Liver (tissue), 9 donors: Measurements from ENCODE around the gene RTP1. TPM values are rescaled to one million over a fixed set of nuclear protein-coding genes. Genes with fewer than 3 reads are reported as not detected.

ENCODE experiments used
- DNase-seq: peaks from one replicate; pipeline ENCODE4 v3.0.0-alpha.2; 2017; ENCODE audit warnings: low spot score
- H3K27ac ChIP-seq, 2 donors: one replicate each; pipeline ENCODE4 v1.7.0; 2013; ENCODE audit warnings: inconsistent platforms in 2 of 2, low read length in 2 of 2, control low read depth in 1 of 2, low read depth in 1 of 2, mild to moderate bottlenecking in 1 of 2
- H3K27me3 ChIP-seq, 4 donors: one replicate each; pipeline versions ENCODE4 v1.6.1 to v1.7.0; 2013; ENCODE audit warnings: low read length in 3 of 4, inconsistent platforms in 1 of 4, mild to moderate bottlenecking in 1 of 4, moderate library complexity in 1 of 4; ENCODE audit not compliant: control insufficient read depth in 4 of 4, insufficient read depth in 4 of 4
- H3K36me3 ChIP-seq, 4 donors: one replicate each; pipeline versions ENCODE4 v1.6.1 to v1.7.0; 2013; ENCODE audit warnings: low read length in 3 of 4, mild to moderate bottlenecking in 3 of 4, low read depth in 1 of 4, moderate library complexity in 1 of 4; ENCODE audit not compliant: control insufficient read depth in 4 of 4, insufficient read depth in 3 of 4
- H3K4me1 ChIP-seq, 4 donors: one replicate each; pipeline versions ENCODE4 v1.6.1 to v1.7.0; 2013; ENCODE audit warnings: low read length in 3 of 4, mild to moderate bottlenecking in 3 of 4, moderate library complexity in 1 of 4; ENCODE audit not compliant: control insufficient read depth in 4 of 4, insufficient read depth in 4 of 4
- H3K4me3 ChIP-seq, 3 donors: one replicate each; pipeline versions ENCODE4 v1.6.1 to v1.7.0; 2013; ENCODE audit warnings: low read length in 3 of 3, control low read depth in 1 of 3, low read depth in 1 of 3, mild to moderate bottlenecking in 1 of 3
- H3K9ac ChIP-seq, 2 donors: one replicate each; pipeline ENCODE4 v1.7.0; 2013; ENCODE audit warnings: low read length in 2 of 2, mild to moderate bottlenecking in 2 of 2, moderate library complexity in 2 of 2, control low read depth in 1 of 2, low read depth in 1 of 2
- H3K9me3 ChIP-seq, 4 donors: one replicate each; pipeline versions ENCODE4 v1.6.1 to v1.7.0; 2013; ENCODE audit warnings: low read length in 3 of 4; ENCODE audit not compliant: control insufficient read depth in 4 of 4
- ATF3 ChIP-seq: IDR thresholded peaks from 2 replicates; pipeline ENCODE4 v1.6.1; 2016; ENCODE audit warnings: antibody characterized with exemption
- CTCF ChIP-seq: fragments of 150-350 bp; IDR thresholded peaks from 2 replicates; pipeline ENCODE4 v1.5.1; 2017; ENCODE audit warnings: improper control_type of control experiment, low read depth, low read length; ENCODE audit not compliant: missing input control
- EGR1 ChIP-seq, 2 donors: IDR thresholded peaks; 2 replicates each; pipeline ENCODE4 v1.6.1; 2016 to 2018; ENCODE audit warnings: antibody characterized with exemption in 2 of 2, low read depth in 2 of 2
- FOXA1 ChIP-seq: IDR thresholded peaks from 2 replicates; pipeline ENCODE4 v1.6.1; 2016; ENCODE audit warnings: antibody characterized with exemption
- FOXA2 ChIP-seq: IDR thresholded peaks from 2 replicates; pipeline ENCODE4 v1.6.1; 2016; ENCODE audit warnings: antibody characterized with exemption
- HNF4A ChIP-seq, 2 donors: conservative IDR thresholded peaks; 2 replicates each; pipeline ENCODE4 v1.6.1; 2016; ENCODE audit warnings: antibody characterized with exemption in 2 of 2, mild to moderate bottlenecking in 2 of 2
- HNF4G ChIP-seq: IDR thresholded peaks from 2 replicates; pipeline ENCODE4 v1.6.1; 2016; ENCODE audit warnings: antibody characterized with exemption
- JUND ChIP-seq, 2 donors: IDR thresholded peaks; 2 replicates each; pipeline ENCODE4 v1.6.1; 2016; ENCODE audit warnings: antibody characterized with exemption in 2 of 2
- MAX ChIP-seq: IDR thresholded peaks from 2 replicates; pipeline ENCODE4 v1.6.1; 2016; ENCODE audit warnings: antibody characterized with exemption
- NR2F2 ChIP-seq: IDR thresholded peaks from 2 replicates; pipeline ENCODE4 v1.6.1; 2016; ENCODE audit warnings: antibody characterized with exemption
- RAD21 ChIP-seq, 2 donors: IDR thresholded peaks; 2 replicates each; pipeline ENCODE4 v1.6.1; 2016; ENCODE audit warnings: antibody characterized with exemption in 2 of 2, mild to moderate bottlenecking in 2 of 2
- REST ChIP-seq: IDR thresholded peaks from 2 replicates; pipeline ENCODE4 v1.6.1; 2016; ENCODE audit warnings: antibody characterized with exemption, mild to moderate bottlenecking
- RXRA ChIP-seq, 2 donors: IDR thresholded peaks; 2 replicates each; pipeline ENCODE4 v1.6.1; 2017 to 2018; ENCODE audit warnings: antibody characterized with exemption in 2 of 2, mild to moderate bottlenecking in 1 of 2
- SP1 ChIP-seq: IDR thresholded peaks from 2 replicates; pipeline ENCODE4 v1.6.1; 2018; ENCODE audit warnings: antibody characterized with exemption, mild to moderate bottlenecking
- TAF1 ChIP-seq: conservative IDR thresholded peaks from 2 replicates; pipeline ENCODE4 v1.6.1; 2016; ENCODE audit warnings: antibody characterized with exemption, mild to moderate bottlenecking
- ZBTB33 ChIP-seq: IDR thresholded peaks from 2 replicates; pipeline ENCODE4 v1.6.1; 2016; ENCODE audit warnings: antibody characterized with exemption
- WGBS: extraction: QIAGEN DNeasy Blood & Tissue Kit; methylation state at CpG from one replicate; pipeline ENCODE4 v1.1.7; 2013; 5-methylcytosine and 5-hydroxymethylcytosine counted together
- polyA plus RNA-seq, 2 donors: library from polyadenylated mRNA; stranded (reverse) in 1 of 2; unstranded in 1 of 2; fragments of 200-250 nt in 1 of 2; fragments of >200 nt in 1 of 2; fragmentation: Nextera tagmentation in 1 of 2; extraction: Ambion mirVana in 1 of 2; gene quantifications; one replicate each; pipeline versions ENCODE4 v1.2.1 to v1.2.3, GENCODE V29; 2013 to 2015
- total RNA-seq, 2 donors: library from RNA; depleted of rRNA; stranded (reverse); fragments of >200 nt; gene quantifications; one replicate each; pipeline ENCODE4 v1.2.3, GENCODE V29; 2014
- donor health status: healthy.
- donor health status: healthy.
- donor health status: healthy.
- donor health status: healthy.
- donor health status: healthy.

The RTP1 gene
- total and polyA plus RNA-seq, 4 donors = not detected

- Histone ChIP-seq H3K4me1 (no peaks in the 10 kb centered on the region), H3K27me3 (no peaks in the 10 kb centered on the region), H3K27ac (no peak overlapping the region), H3K9ac (no peak overlapping the region), H3K36me3 (peaks cover 0 to 60% (median 38%) of the 10 kb centered on the region in 4 donors), H3K4me3 (no peak overlapping the region), H3K9me3 (no peaks in the 10 kb centered on the region)
- DNase-seq = no peak
- TF ChIP-seq CTCF (no peak), TAF1 (no peak), FOXA2 (no peak), RXRA (IDR thresholded peaks at IDR 0.05) (no peak), ATF3 (no peak), MAX (no peak), FOXA1 (no peak), JUND (IDR thresholded peaks at IDR 0.05) (no peak), RAD21 (IDR thresholded peaks at IDR 0.05) (no peak), HNF4G (no peak), HNF4A (conservative IDR thresholded peaks at IDR 0.05) (no peak), NR2F2 (no peak), REST (no peak), ZBTB33 (no peak), EGR1 (IDR thresholded peaks at IDR 0.05; ENCODE audit: low read depth in 2 of 2) (no peak), SP1 (no peak)
- 90% methylated on average over 2 of the region's 2 CpGs for WGBS
Observed at GRCh38 chr3:187243933-187244524, 46.7 kb downstream of the RTP1 start.

- Histone ChIP-seq H3K4me1 (no peaks in the 10 kb centered on the region), H3K9ac (no peak overlapping the region), H3K36me3 (peaks cover 16 to 58% (median 49%) of the 10 kb centered on the region in 4 donors), H3K4me3 (no peak overlapping the region), H3K9me3 (no peaks in the 10 kb centered on the region), H3K27ac (no peak overlapping the region), H3K27me3 (no peaks in the 10 kb centered on the region)
- WGBS = 65% methylated on average over 3 of the region's 3 CpGs
- no peak for DNase-seq
- TF ChIP-seq RXRA (IDR thresholded peaks at IDR 0.05) (peak in 1 of 2 donors; percentile 5), RAD21 (IDR thresholded peaks at IDR 0.05) (peak; percentile 19 to 39), FOXA2 (no peak)
Observed at GRCh38 chr3:187247398-187247797, 50.1 kb downstream of the RTP1 start.

Other genes starting within 250 kb of the RTP1 start
- 1 to 10 TPM; 1.1 to 6.6 TPM for gene RPL39L, start 58.0 kb upstream of the RTP1 start, total RNA-seq
- gene RPL39L, start 58.0 kb upstream of the RTP1 start, polyA plus RNA-seq = 1 to 10 TPM; 4.2 TPM
- 10 to 100 TPM; 83.4 to 83.8 TPM for gene MASP1, start 94.3 kb downstream of the RTP1 start, total RNA-seq
- 10 to 100 TPM; 53.2 to 64.2 TPM for gene MASP1, start 94.3 kb downstream of the RTP1 start, polyA plus RNA-seq
- 1 to 10 TPM in 1 of 2 donors, under 1 TPM in 1; 0.93 to 1.8 TPM for gene RTP4, start 170.9 kb downstream of the RTP1 start, total RNA-seq
- gene RTP4, start 170.9 kb downstream of the RTP1 start, polyA plus RNA-seq = 1 to 10 TPM; 2.3 to 3.4 TPM